RWPE2 (cell line): ENCODE measurements around the gene SKIDA1.

Experiments used
- ATAC-seq: fragments of 200-7000 bp; cut with Tn5 transposase; 3 replicates; pipeline ENCODE4 v1.9.1; 2021; ENCODE audit warnings: low read depth
- DNase-seq: peaks from one replicate; pipeline ENCODE4 v3.0.0-alpha.2; 2020; ENCODE audit warnings: low spot score
- H3K27ac ChIP-seq: fragments of 450-650 bp; 2 replicates; pipeline ENCODE4 v1.5.1; 2017; ENCODE audit warnings: mild to moderate bottlenecking; ENCODE audit not compliant: poor library complexity, severe bottlenecking
- H3K27me3 ChIP-seq: fragments of 250-450 bp; sonication (Bioruptor Pico); 2 replicates; pipeline ENCODE4 v1.5.1; 2021; ENCODE audit warnings: mild to moderate bottlenecking, moderate library complexity; ENCODE audit not compliant: insufficient read depth, poor library complexity, severe bottlenecking
- H3K36me3 ChIP-seq: fragments of 250-450 bp; sonication (Bioruptor Pico); 2 replicates; pipeline ENCODE4 v1.5.1; 2020; ENCODE audit warnings: low read depth, mild to moderate bottlenecking, moderate library complexity
- H3K4me1 ChIP-seq: fragments of 250-450 bp; sonication (Bioruptor Pico); 2 replicates; pipeline ENCODE4 v1.5.1; 2021; ENCODE audit warnings: mild to moderate bottlenecking, moderate library complexity; ENCODE audit not compliant: insufficient read depth, poor library complexity, severe bottlenecking
- H3K4me3 ChIP-seq: fragments of 250-450 bp; sonication (Bioruptor Pico); 2 replicates; pipeline ENCODE4 v1.5.1; 2021; ENCODE audit warnings: mild to moderate bottlenecking, moderate library complexity; ENCODE audit not compliant: severe bottlenecking
- H3K9me3 ChIP-seq: fragments of 250-450 bp; sonication (Bioruptor Pico); 2 replicates; pipeline ENCODE4 v1.5.1; 2021; ENCODE audit warnings: mild to moderate bottlenecking, moderate library complexity; ENCODE audit not compliant: severe bottlenecking
- CTCF ChIP-seq: fragments of 450-650 bp; IDR thresholded peaks from one replicate; pipeline ENCODE4 v1.5.1; 2017; ENCODE audit warnings: mild to moderate bottlenecking, moderate library complexity; ENCODE audit not compliant: poor library complexity, severe bottlenecking

Gene SKIDA1

DNA sequence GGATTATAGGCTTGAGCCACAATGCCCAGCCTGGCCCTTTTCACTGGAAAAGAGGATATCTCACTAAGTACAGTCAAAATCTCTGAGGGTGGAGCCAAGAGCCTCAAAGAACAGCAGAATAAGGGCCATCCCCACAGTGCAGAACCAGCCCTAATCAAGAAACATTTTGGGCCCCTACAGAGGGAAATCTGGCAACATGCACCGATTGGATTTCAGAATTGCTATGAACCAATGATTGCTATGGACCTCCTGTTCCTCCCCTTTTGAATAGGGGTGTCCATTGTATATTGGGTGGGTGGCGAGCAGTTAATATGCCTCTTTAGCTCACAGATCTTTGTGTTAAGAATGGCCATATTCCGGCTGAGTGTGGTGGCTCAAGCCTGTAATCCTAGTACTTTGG, 42.7 kb downstream of the SKIDA1 start:
- Histone ChIP-seq H3K4me3 (no peak overlapping the region), H3K4me1 (no peaks in the 10 kb centered on the region), H3K27me3 (no peaks in the 10 kb centered on the region), H3K27ac (no peak overlapping the region), H3K9me3 (no peaks in the 10 kb centered on the region), H3K36me3 (no peaks in the 10 kb centered on the region)
- no peak for DNase-seq
- no peak for TF ChIP-seq CTCF
- ATAC-seq: no peak

DNA sequence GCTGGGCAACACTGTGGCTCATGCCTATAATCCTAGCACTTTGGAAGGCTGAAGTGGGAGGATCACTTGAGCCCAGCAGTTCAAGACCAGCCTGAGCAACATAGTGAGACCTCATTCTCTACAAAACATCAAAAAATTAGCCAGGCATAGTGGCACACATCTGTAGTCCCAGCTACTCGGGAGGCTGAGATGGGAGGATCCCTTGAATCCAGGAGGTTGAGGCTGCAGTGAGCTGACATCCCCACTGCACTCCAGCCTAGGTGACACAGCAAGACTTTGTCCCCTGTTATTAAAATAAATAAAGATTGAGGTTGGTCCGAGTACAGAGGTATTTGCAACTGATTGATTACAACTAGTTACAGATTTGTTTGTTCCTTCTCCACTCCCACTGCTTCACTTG, 44.1 kb downstream of the SKIDA1 start:
- H3K4me3 ChIP-seq: no peak overlapping the region
- no peaks in the 10 kb centered on the region for H3K27me3 ChIP-seq
- DNase-seq: no peak
- no peak overlapping the region for H3K27ac ChIP-seq
- ATAC-seq: no peak
- no peaks in the 10 kb centered on the region for H3K4me1 ChIP-seq
- H3K9me3 ChIP-seq: no peaks in the 10 kb centered on the region
- no peak for TF ChIP-seq CTCF
- H3K36me3 ChIP-seq: no peaks in the 10 kb centered on the region

DNA sequence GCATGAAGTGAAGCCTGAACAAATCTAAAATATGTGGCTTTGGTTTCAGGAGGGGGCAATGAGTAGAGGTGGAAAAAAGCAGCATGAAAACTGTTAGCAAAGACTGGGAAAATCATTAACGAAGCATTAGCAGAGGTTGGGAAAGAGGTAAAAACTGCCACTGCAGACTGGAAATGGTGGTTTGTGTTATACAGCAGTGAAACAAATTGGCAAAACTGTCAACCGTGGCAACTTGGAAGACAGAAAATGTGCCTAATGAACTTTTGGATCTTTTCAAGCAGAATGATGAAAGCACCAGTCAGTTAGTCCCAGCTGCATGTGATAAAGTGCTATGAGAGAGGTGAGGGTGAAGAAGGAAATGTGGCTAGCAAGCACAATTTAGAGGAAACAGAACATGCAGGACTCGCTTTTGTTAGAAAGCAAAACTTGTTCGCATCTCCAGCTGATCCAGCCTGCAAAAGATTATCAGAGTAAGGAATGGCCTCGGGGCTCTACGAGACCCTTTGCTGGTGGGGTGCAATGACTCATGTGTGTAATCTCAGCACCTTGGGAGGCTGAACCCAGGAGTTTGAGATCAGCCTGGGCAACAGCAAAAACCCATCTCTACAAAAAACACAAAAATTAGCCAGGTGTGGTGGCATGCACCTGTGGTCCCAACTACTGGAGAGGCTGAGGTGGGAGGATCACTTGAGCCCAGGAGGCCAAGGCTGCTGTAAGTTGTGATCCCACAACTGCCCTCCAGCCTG, 45.7 kb downstream of the SKIDA1 start:
- no peak for TF ChIP-seq CTCF
- H3K27ac ChIP-seq: no peak overlapping the region
- DNase-seq (no peak), ATAC-seq (no peak)
- no peak overlapping the region for H3K4me3 ChIP-seq
- no peaks in the 10 kb centered on the region for H3K9me3 ChIP-seq
- no peaks in the 10 kb centered on the region for H3K27me3 ChIP-seq
- H3K36me3 ChIP-seq: no peaks in the 10 kb centered on the region
- no peaks in the 10 kb centered on the region for H3K4me1 ChIP-seq

GRCh38 chr10:21475393-21475792, 50.1 kb downstream of the SKIDA1 start:
- Histone ChIP-seq H3K4me1 (no peaks in the 10 kb centered on the region), H3K27me3 (no peaks in the 10 kb centered on the region), H3K9me3 (no peaks in the 10 kb centered on the region), H3K27ac (no peak overlapping the region), H3K4me3 (no peak overlapping the region), H3K36me3 (no peaks in the 10 kb centered on the region)
- ATAC-seq: no peak
- no peak for TF ChIP-seq CTCF
- DNase-seq: no peak

DNA sequence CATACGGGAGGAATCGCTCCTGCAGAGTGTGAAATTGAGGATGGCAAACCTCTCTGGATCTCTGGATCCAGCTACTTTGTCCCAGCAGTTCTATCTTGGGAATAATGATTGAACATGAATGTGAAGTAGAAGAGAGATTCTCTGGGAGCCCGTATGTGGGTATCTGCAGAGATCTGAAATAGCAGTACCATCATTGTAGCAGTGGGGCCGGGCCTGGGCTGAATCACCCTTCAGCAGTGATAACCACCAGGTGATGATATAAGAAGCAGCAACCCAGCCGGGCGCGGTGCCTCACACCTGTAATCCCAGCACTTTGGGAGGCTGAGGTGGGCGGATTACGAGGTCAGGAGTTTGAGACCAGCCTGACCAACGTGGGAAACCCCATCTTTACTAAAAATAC, 51.9 kb downstream of the SKIDA1 start:
- Histone ChIP-seq H3K27ac (no peak overlapping the region), H3K36me3 (no peaks in the 10 kb centered on the region)
- TF ChIP-seq CTCF: no peak

More for the DNA sequence above, 51.9 kb downstream of the SKIDA1 start:
- no peak overlapping the region for H3K4me3 ChIP-seq
- no peaks in the 10 kb centered on the region for H3K27me3 ChIP-seq
- H3K9me3 ChIP-seq: no peaks in the 10 kb centered on the region
- no peaks in the 10 kb centered on the region for H3K4me1 ChIP-seq
- ATAC-seq (no peak), DNase-seq (no peak)
